Activated T-cell treated with anti-CD3 and anti-CD28 coated beads, Interleukin-2, amount 50 U/mL, for 4 hours (primary cell): ENCODE data around the gene ZNF197. TPM values are rescaled to one million over a fixed set of nuclear protein-coding genes. Genes with fewer than 3 reads are reported as not detected.

Experiments used
- ATAC-seq, 2 donors: fragments of 200-7000 bp; cut with Tn5 transposase; one replicate each; pipeline ENCODE4 v1.10.0; 2021
- DNase-seq: peaks from one replicate; pipeline ENCODE4 v3.0.0-alpha.2; 2020
- H3K27me3 Mint-ChIP-seq: one replicate; pipeline ENCODE4 v1.8.0; 2021; ENCODE audit warnings: low read depth, mixed read lengths
- H3K36me3 Mint-ChIP-seq: one replicate; pipeline ENCODE4 v1.8.0; 2022; ENCODE audit warnings: mixed read lengths; ENCODE audit not compliant: insufficient read depth
- H3K4me1 Mint-ChIP-seq: one replicate; pipeline ENCODE4 v1.8.0; 2021; ENCODE audit warnings: low read depth, mixed read lengths
- H3K4me3 Mint-ChIP-seq: one replicate; pipeline ENCODE4 v1.8.0; 2021; ENCODE audit warnings: mild to moderate bottlenecking, moderate library complexity, mixed read lengths
- H3K9me3 Mint-ChIP-seq: one replicate; pipeline ENCODE4 v1.8.0; 2021; ENCODE audit warnings: mixed read lengths
- total RNA-seq, 3 donors: library from RNA; stranded (reverse); gene quantifications; one replicate each; pipeline ENCODE4 v1.2.1, GENCODE V29; 2021

The ZNF197 gene
- total RNA-seq, 3 donors from 2014 or later, result 7.2 to 8.2 (median 7.6) TPM

DNA sequence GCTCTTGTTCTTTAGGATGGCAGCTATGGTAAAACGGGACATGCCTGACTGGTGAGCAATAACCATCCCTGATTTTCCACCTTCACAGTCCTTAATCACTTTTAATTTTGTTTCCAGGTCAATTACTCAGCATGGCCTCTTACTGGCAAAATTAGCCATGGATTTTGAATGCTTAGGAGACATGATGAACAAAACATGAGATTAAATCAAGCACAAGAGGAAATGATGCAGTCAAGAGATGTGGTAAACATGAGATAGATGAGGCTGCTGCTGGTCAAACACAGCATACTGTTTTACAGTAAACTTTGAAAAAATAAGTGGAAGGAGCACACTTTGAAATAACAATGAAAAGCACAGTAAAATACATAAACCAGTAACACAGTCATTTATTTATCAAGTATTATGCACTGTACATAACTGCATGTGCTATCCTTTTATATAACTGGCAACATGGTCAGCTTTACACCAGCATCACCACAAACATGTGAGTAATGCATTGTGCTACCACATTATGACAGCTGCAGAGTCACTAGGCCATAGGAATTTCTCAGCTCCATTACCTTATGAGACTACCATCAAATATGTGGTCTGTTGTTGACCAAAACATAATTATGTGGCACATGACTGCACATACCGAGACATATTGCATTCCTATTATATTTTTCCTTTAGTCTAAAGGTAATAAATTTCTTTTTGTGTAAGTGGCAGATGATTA, 57.5 kb downstream of the ZNF197 start:
- Mint-ChIP-seq H3K4me3 (no peak overlapping the region), H3K9me3 (peaks cover 26% of the 10 kb centered on the region), H3K4me1 (peaks cover 9% of the 10 kb centered on the region), H3K36me3 (peaks cover 9% of the 10 kb centered on the region), H3K27me3 (peaks cover 29% of the 10 kb centered on the region)
- DNase-seq (no peak), ATAC-seq (no peak)

DNA sequence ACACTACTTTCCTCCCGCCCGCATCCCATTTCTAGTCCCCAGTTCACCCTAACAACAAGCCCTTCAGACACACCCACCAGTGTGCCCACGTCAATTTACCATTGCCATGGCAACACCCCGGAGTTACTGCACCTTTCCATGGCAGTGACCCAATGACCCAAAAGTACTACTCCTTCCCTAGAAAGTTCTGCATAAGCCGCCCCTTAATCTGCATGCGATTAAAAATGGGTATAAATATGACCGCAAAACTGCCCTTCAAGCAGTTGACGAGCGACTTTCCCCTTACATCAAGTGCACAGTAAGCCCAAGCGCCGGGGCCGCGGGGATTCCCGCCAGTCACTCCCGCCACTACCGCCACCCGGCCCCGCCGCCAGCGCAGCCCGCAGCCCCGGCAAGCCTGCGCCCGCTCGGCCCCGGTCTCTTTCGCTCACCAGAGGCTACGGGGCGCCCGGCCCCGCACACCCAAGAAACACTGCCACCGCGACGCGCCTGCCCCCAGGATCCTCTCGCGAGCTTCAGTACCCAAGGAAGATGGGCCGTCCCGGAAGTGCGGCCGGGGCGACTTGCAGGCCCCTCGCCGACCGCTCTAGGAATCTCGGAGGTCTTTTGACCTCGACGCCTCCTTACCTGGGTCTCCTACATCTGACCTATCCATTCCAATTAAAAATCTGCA, 60.4 kb downstream of the ZNF197 start:
- H3K27me3 Mint-ChIP-seq, result peaks cover 45% of the 10 kb centered on the region
- H3K36me3 Mint-ChIP-seq, result peaks cover 9% of the 10 kb centered on the region
- peaks cover 42% of the 10 kb centered on the region for H3K9me3 Mint-ChIP-seq

DNA sequence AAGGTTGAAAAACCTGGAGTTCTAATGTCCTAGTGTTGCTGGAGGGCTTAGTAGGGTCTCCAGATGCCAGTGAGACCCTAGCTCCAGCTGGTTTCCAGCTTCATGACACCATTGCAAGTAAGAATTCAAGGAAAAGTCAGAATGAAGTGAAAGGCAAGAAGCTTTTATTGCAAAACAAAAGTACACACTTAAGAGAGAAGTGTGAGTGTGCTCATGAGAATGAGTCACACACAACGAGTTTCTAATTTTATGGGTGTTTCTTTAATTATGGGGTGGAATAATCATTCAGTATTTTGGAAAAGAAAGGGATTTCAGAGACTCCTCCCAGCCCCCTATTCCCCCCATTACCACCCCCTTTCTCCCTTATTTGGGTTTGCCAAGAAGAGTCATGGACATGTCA, 63.1 kb downstream of the ZNF197 start:
- ATAC-seq (no peak), DNase-seq (no peak)
- Mint-ChIP-seq H3K4me3 (no peak overlapping the region), H3K36me3 (peaks cover 5% of the 10 kb centered on the region), H3K9me3 (peaks cover 58% of the 10 kb centered on the region), H3K27me3 (peaks cover 57% of the 10 kb centered on the region), H3K4me1 (peaks cover 9% of the 10 kb centered on the region)

More for the DNA sequence above, 60.4 kb downstream of the ZNF197 start:
- Mint-ChIP-seq H3K4me3 (peak overlapping the region; percentile 81), H3K4me1 (peaks cover 9% of the 10 kb centered on the region)
- DNase-seq, result peak; percentile 28
- peak; percentile 93 to 96 for ATAC-seq

Other genes starting within 250 kb of the ZNF197 start
- 1 to 10 TPM; 7.5 to 9.4 (median 8.7) TPM for gene ZNF445, start 147.4 kb upstream of the ZNF197 start, total RNA-seq
- 1 to 10 TPM; 2.0 to 2.3 (median 2.0) TPM for gene ZKSCAN7, start 69.8 kb upstream of the ZNF197 start, total RNA-seq
- gene ZNF660, start 40.1 kb upstream of the ZNF197 start, total RNA-seq, result under 1 TPM; 0.52 to 0.71 (median 0.66) TPM
- gene ZNF35, start 23.7 kb downstream of the ZNF197 start, total RNA-seq, result 1 to 10 TPM; 5.3 to 6.7 (median 6.6) TPM
- gene ZNF502, start 87.6 kb downstream of the ZNF197 start, total RNA-seq, result 1 to 10 TPM; 2.3 to 3.0 (median 2.3) TPM
- 1 to 10 TPM; 2.2 to 3.0 (median 2.5) TPM for gene ZNF501, start 104.6 kb downstream of the ZNF197 start, total RNA-seq
- 10 to 100 TPM; 35.5 to 42.2 (median 40.7) TPM for gene KIAA1143, start 136.6 kb downstream of the ZNF197 start, total RNA-seq
- gene KIF15, start 136.8 kb downstream of the ZNF197 start, total RNA-seq, result 1 to 10 TPM; 4.7 to 6.2 (median 6.1) TPM
- gene TMEM42, start 236.9 kb downstream of the ZNF197 start, total RNA-seq, result 1 to 10 TPM; 4.9 to 6.1 (median 5.5) TPM
- not detected for gene TGM4, start 249.6 kb downstream of the ZNF197 start, total RNA-seq